ENCODE data around the gene CTBP2. TPM values are rescaled to one million over a fixed set of nuclear protein-coding genes. Genes with fewer than 3 reads are reported as not detected.
"Not testable (repeated sequence)": the region's sequence is repeated elsewhere in the genome, so short reads cannot be mapped to it uniquely, and the experiment has no call there.

CTBP2 gene
- total RNA-seq, 1 experiment from 2014 or later = 67.8 TPM

DNA sequence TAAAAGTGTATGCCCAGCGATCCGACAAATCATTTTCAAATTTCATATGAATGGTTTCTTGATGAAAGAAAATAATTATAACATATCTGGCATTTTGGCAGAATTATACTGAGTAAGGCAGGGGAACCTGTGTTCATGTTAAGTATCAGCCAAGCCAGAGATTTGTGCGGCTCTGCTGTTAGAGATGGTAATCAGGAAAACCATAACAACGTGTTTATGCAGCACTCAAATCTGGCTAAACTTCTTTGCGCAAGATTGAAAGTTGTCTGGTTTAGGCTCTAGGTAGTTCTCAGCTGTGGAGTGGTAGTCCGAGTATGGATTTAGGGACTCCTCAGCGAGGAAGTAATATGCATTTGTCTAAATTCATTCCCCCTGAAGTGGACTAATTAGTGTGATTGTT, 8.9 kb upstream of the CTBP2 start:
- Histone ChIP-seq H3K4me1 (no peaks in the 10 kb centered on the region), H3K36me3 (no peaks in the 10 kb centered on the region), H3K27ac (no peak overlapping the region), H3K27me3 (no peaks in the 10 kb centered on the region), H3K9me3 (replicated peaks) (no peaks in the 10 kb centered on the region), H3K4me3 (no peak overlapping the region)
- no peak for DNase-seq

DNA sequence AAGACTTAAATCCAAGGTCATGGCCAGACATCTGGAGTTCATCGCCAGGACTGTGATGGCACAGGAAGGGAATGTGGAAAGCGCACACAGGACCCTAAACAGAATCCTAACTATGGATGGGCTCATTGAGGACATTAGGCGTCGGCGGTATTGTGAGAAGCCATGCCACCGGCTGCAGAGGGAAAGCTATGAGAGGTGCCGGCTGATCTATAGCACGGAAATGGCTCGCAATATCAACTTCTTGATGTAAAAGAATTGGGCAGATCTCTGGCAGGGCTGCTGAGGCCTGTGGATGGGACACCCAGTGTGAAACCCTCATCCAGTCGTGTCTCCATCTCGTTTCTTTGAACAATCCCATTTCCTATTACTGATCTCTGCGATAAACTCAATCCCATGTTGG, 6.3 kb upstream of the CTBP2 start:
- Histone ChIP-seq H3K36me3 (no peaks in the 10 kb centered on the region), H3K4me1 (no peaks in the 10 kb centered on the region), H3K27me3 (no peaks in the 10 kb centered on the region), H3K27ac (no peak overlapping the region), H3K9me3 (replicated peaks) (no peaks in the 10 kb centered on the region), H3K4me3 (no peak overlapping the region)
- no peak for DNase-seq

DNA sequence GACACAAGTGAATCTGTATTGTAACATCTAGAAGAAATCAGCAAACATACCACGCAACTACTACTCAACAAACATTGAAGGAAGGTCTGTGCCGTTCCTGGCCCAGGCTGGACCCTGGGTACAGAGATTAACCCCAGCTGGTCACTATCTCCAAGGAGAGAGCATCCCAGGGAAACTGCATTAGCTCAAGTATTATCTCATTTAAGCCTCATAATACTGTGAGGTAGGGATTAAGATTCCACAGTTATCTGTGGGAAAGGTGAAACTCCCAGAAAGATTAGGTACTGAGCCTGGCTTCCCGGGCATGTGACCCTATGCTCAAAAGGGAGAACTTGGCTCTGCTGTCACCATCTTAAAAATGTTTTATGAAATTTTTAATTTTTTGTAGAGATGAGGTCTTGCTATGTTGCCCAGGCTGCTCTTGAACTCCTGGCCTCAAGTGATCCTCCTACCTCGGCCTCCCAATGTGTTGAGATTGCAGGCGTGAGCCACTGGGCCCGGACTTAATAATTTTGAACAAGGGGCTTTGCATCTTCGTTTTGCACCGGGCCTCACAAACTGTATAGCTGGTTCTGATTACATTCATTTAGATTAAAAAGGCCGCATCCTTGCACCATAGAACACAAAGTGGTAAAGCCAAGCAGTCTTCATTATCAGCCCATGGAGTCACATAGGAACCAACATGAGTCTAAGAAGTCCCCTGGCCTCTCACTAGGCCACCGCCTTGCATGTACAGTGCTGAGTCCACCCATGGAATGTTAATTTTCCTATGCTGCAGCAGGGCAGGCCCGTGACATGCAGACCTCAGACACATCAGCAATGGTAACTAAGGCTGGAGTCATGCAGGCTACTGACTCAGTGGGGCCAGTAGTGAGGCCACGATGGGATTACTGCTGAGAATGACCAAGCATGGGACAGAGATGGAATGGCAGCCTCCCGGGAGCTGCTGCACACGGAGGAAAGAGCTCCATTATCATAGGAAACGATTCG, 5.5 kb upstream of the CTBP2 start:
- no peaks in the 10 kb centered on the region for H3K27me3 ChIP-seq
- no peak overlapping the region for H3K27ac ChIP-seq
- H3K9me3 ChIP-seq (replicated peaks) = no peaks in the 10 kb centered on the region
- H3K4me3 ChIP-seq = no peak overlapping the region
- no peaks in the 10 kb centered on the region for H3K36me3 ChIP-seq
- DNase-seq = no peak
- no peaks in the 10 kb centered on the region for H3K4me1 ChIP-seq

DNA sequence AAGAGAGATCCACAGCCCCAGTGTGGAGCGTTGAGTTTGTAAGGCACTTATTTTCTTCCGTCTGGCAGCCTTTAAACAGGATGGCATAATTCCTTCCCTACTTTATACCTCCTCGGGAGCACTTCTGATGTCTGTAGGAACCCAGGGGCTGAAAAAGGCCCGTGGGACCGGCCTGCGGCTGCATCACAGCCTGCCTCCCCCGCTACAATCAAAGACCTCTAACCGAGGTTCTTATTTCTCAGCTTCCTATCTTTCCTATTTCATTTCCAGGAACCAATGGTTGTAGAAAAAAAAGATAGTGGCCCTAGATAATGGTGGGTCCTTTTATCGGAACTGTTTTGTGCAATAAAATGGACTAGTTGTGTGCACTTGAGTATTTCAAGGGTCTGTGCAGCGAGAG, 4.1 kb upstream of the CTBP2 start:
- H3K27me3 ChIP-seq = no peaks in the 10 kb centered on the region
- H3K36me3 ChIP-seq = no peaks in the 10 kb centered on the region

DNA sequence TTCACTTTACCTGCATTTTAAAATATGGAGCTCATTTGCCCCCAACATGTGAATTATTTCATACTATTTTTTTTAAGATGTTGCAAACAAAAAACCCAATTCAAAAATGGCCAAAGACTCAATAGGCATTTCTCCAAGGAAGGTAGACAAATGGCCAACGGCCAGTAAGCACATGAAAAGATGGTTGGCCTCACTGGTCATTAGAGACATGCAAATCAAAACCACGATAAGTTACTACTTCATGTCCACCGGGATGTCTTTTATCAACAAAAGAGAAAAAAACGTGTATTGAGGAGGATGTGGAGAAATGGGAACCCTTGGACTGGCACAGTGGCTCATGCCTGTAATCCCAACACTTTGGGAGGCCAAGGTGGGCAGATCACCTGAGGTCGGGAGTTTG, 3.4 kb upstream of the CTBP2 start:
- Histone ChIP-seq H3K4me1 (no peaks in the 10 kb centered on the region), H3K9me3 (replicated peaks) (no peaks in the 10 kb centered on the region), H3K27ac (no peak overlapping the region), H3K36me3 (no peaks in the 10 kb centered on the region), H3K4me3 (no peak overlapping the region), H3K27me3 (no peaks in the 10 kb centered on the region)
- DNase-seq = no peak

More for the DNA sequence above, 4.1 kb upstream of the CTBP2 start:
- Histone ChIP-seq H3K4me1 (no peaks in the 10 kb centered on the region), H3K9me3 (replicated peaks) (no peaks in the 10 kb centered on the region), H3K4me3 (no peak overlapping the region), H3K27ac (no peak overlapping the region)
- no peak for DNase-seq

DNA sequence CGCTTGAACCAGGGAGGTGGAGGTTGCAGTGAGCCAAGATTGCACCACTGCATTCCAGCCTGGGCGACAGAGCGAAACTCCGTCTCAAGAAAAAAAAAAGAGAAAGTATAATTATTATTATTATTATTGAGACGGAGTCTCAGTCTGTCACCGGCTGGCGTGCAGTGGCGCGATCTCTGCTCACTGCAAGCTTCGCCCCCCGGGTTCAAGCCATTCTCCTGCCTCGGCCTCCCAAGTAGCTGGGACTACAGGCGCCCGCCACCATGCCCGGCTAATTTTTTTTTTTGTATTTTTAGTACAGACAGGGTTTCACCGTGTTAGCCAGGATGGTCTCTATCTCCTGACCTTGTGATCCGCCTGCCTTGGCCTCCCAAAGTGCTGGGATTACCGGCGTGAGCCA, 2.9 kb upstream of the CTBP2 start:
- H3K4me1 ChIP-seq, DNase-seq, H3K27me3 ChIP-seq: not testable (repeated sequence)

DNA sequence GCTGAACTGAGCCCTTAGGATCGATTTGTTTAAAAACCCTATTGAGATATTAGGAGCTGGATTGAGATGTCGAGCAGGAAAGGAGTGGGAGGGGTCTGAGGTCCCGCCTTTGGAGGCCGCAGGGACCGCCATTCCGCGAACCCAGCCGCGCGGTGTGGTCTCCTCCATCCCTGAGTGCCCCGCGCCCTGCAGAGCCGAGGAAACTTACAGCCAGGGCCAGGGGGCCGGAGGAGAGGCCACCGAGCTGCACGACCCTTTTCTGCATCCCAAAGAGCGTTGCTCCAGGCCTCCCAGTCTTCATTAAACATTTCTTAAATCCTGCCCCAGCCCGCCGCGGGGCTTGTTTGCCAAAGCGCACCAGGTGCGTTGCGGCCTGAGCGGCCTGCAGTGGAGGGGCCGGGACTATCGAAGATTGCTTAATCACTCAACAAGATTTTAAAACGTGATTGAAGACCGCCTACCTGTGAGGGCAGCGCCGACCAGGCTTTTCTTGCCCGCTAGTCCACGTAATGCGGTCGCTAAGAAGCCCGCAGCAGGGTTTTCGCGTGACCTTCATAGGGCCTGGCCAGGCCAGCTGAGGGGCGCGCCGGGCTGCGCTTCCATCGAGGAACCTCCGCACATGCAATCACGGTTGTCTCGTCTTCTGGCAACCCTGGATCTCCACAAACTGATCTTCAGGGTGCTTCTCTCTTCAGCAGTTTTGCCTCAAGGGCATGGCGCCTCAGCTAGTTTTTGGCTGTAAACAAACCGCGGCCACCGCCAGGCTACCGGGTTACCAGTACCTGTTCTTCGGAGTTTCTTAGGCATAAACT, 2.0 kb upstream of the CTBP2 start:
- DNase-seq = peak; percentile 11 to 23
- H3K27ac ChIP-seq = peak overlapping the region; percentile 65
- H3K36me3 ChIP-seq = no peaks in the 10 kb centered on the region
- H3K4me1 ChIP-seq = peaks cover 6% of the 10 kb centered on the region; the same call in 1 of the 2 replicates
- H3K27me3 ChIP-seq = no peaks in the 10 kb centered on the region
- peak overlapping the region; percentile 82 for H3K4me3 ChIP-seq
- no peaks in the 10 kb centered on the region for H3K9me3 ChIP-seq (replicated peaks)

More for the DNA sequence above, 2.9 kb upstream of the CTBP2 start:
- H3K9me3 ChIP-seq (replicated peaks); H3K36me3 ChIP-seq; H3K27ac ChIP-seq; H3K4me3 ChIP-seq: not testable (repeated sequence)

DNA sequence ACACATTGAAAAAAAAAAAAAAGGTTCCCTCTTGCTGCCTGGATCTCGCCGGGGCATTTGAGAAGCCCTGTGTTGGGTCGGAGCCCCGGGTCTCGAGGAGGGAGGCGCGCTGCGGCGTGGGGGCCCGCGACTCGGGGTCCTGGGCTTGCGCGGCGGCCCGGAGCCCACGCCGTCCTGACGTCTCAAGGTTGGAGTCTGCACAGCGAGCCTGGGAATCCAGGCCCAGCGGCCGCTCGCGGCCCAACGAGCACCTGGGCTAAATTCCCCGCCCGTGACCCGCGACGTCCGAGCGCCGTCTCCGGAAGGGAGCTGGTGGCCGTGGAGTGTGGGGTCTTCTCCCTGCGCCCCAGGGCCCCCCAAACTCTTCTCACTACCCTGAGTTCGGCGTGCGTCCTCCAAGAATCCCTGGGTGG, 1.4 kb upstream of the CTBP2 start:
- Histone ChIP-seq H3K27me3 (no peaks in the 10 kb centered on the region), H3K4me3 (peak overlapping the region; percentile 82), H3K9me3 (replicated peaks) (no peaks in the 10 kb centered on the region), H3K36me3 (no peaks in the 10 kb centered on the region), H3K4me1 (peaks cover 9% of the 10 kb centered on the region), H3K27ac (peak overlapping the region; percentile 65)
- peak in 1 of 2 experiments; percentile 11 for DNase-seq

DNA sequence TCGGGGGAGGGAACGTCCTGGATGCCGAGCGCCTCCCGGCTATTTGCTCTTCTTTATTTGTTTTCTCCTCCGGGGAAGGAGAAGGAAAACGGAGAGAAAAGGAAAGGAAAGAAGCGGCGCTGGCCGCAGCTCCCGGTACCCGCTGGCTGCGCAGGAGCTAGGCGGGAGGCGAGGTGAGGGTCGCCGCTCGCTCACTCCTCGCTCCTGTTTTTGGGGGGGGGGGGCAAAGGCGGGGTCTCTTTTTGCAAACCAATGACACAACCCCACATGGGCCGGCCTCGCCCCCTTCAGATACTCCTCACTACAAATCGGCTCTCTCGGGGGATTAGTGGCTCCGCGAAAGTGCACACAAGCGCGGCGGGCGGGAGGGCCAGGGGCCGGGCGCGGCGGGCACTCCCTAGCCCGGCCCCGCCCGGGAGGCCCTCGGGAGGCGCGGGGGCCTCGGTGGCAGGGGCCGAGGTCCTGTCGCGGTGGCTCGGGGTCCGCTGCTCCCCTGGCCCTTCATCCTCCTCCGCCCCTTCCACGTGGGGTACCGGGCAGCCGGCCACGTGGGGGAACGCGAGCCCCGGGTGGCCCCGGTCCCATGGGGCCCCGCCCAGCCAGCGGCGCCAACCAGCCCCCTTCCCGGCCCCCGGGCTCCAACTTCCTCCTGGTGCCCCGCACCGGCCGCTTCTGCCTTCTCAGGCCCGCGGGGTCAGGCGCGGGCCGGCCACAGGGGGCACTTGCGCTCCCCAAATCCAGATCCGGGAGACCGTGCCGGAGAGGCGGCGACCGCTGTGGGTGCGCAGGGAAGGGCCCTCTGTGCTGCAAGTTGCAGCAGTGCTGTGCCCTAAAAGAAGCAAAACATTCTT, 718 bp upstream of the CTBP2 start:
- H3K9me3 ChIP-seq (replicated peaks) = no peaks in the 10 kb centered on the region
- H3K4me3 ChIP-seq = peak overlapping the region; percentile 82
- DNase-seq = peak; percentile 92 to 94
- no peaks in the 10 kb centered on the region for H3K36me3 ChIP-seq
- H3K27ac ChIP-seq = peak overlapping the region; percentile 65
- no peaks in the 10 kb centered on the region for H3K27me3 ChIP-seq
- H3K4me1 ChIP-seq = peaks cover 16% of the 10 kb centered on the region

DNA sequence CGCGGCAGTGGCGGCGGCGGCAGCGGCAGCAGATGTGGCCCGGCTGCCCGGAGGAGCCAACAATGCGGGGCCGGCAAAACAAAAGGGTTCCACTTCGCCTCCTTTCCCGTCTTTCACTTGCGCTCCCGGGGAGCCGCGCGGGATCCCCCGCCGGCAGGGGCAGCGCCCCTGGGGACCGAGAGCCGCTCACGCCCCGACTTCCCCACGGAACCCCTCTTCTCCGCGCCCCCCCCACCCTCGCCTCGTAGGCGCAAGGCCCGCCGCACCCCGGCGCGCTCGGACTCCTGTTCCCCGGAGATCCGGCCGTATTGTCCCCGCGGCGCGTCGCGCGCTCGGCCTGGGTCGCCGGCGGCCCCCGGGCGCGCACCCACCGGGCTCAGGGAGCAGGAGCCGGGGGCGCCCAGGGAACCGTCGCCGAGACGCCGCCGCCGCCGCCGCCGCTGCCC, 854 bp downstream of the CTBP2 start:
- Histone ChIP-seq H3K4me3 (peak overlapping the region; percentile 82), H3K27ac (peak overlapping the region; percentile 59; the same call in 1 of the 2 replicates), H3K4me1 (peaks cover 20% of the 10 kb centered on the region), H3K9me3 (replicated peaks) (no peaks in the 10 kb centered on the region), H3K27me3 (no peaks in the 10 kb centered on the region), H3K36me3 (no peaks in the 10 kb centered on the region)
- peak; percentile 24 to 31 for DNase-seq

DNA sequence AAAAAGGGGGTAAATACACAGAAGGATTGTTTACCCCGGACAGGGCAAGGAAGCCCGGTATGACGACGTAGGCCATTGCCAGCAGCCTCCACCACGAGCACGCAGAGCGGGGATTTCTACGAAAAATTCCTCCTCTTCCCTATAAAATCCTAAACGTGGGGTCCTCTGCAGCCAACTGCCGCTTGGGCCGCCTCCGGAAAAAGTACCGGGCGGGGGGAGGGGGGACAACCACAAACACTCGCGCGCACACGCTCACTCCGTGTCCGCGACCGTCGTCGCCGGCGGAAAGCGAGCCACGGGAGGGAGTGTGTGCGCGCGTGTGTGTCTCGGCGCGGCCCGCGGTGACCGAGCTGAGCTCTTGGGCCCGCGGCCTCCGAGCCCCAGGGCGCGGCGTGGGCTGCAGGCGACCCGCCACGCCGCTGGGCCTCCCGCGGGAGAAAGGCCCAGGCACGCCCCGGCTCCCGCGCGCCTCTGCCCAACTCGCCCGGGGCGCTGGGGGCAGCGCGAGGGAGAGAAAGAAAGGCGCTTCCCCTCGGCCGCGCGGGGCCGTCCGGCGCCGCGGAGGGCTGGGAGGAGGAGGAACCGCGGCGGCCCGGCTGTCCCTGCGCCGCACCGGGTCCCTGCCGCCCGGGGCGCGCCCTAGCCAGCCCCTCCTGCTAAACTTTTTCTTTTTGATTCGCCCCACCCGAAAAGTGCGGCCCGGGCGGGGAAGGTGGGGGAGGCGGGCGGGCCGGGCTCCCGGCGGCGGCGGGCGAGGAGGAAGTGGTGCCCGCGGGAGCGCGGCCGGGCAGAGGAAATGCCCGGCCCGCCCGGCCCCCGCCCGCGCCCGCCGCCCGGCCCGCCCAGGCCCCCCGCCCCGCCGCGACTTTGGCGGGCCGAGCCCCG, 1.5 kb downstream of the CTBP2 start:
- peak overlapping the region; percentile 66 for H3K27ac ChIP-seq
- DNase-seq = peak; percentile 27 to 54

DNA sequence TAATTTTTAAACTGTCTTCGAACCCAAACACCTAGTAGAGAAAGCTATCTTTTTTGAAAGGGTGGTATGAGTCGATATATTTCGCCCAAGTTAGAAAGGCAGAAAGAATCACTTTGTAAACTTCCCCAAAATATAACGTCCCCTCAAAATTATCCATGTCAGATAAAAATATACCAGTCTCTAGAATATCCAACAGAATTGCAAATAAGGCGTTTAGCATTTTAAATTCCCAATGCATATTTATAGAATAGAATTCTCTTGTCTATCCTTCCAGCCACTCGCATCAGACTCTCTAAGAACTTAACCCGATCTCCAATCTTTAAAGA, 2.1 kb downstream of the CTBP2 start:
- no peak for DNase-seq
- peak overlapping the region; percentile 66 for H3K27ac ChIP-seq
- H3K27me3 ChIP-seq = no peaks in the 10 kb centered on the region
- peak overlapping the region; percentile 82 for H3K4me3 ChIP-seq
- H3K36me3 ChIP-seq = no peaks in the 10 kb centered on the region; the same call in none of the 2 replicates
- H3K9me3 ChIP-seq (replicated peaks) = no peaks in the 10 kb centered on the region
- H3K4me1 ChIP-seq = peaks cover 20% of the 10 kb centered on the region

More for the DNA sequence above, 1.5 kb downstream of the CTBP2 start:
- Histone ChIP-seq H3K4me3 (peak overlapping the region; percentile 82), H3K27me3 (no peaks in the 10 kb centered on the region), H3K36me3 (no peaks in the 10 kb centered on the region; the same call in 1 of the 2 replicates), H3K4me1 (peaks cover 20% of the 10 kb centered on the region), H3K9me3 (replicated peaks) (no peaks in the 10 kb centered on the region)

DNA sequence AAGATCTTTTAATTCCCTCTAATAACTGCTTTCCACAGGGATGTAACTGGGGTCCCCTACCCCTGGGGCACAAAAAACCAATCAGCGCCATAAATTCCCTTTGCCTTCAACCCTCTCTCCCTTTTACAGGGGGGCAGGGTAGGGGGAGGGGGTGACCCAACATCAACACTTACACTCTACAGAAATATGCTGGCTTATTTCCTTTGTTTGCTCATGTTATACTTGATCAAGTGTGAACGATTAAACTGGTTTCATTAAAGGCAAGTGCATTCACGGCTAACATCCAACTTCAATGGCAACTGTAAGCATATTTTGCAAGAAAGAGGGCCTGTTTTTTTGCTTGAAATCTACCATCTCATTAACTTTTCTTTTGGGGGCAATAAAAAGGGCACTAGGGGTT, 2.9 kb downstream of the CTBP2 start:
- peak overlapping the region; percentile 82 for H3K4me3 ChIP-seq
- no peak for DNase-seq
- peak overlapping the region; percentile 66; the same call in 1 of the 2 replicates for H3K27ac ChIP-seq
- no peaks in the 10 kb centered on the region for H3K27me3 ChIP-seq
- H3K9me3 ChIP-seq (replicated peaks) = no peaks in the 10 kb centered on the region
- H3K4me1 ChIP-seq = peaks cover 20% of the 10 kb centered on the region
- H3K36me3 ChIP-seq = peaks cover 3% of the 10 kb centered on the region

Measured in SJCRH30 (cell line).